G401.6 (cell line): ENCODE results near the gene ITGA8.
"Not testable (repeated sequence)": the region's sequence is repeated elsewhere in the genome, so short reads cannot be mapped to it uniquely, and the experiment has no call there.

Experiments
- FAIRE-seq: peaks from 2 replicates; lab custom pipeline; 2012; peaks lifted over from hg19 to GRCh38; lab: Jason Lieb, UNC

Gene ITGA8

DNA sequence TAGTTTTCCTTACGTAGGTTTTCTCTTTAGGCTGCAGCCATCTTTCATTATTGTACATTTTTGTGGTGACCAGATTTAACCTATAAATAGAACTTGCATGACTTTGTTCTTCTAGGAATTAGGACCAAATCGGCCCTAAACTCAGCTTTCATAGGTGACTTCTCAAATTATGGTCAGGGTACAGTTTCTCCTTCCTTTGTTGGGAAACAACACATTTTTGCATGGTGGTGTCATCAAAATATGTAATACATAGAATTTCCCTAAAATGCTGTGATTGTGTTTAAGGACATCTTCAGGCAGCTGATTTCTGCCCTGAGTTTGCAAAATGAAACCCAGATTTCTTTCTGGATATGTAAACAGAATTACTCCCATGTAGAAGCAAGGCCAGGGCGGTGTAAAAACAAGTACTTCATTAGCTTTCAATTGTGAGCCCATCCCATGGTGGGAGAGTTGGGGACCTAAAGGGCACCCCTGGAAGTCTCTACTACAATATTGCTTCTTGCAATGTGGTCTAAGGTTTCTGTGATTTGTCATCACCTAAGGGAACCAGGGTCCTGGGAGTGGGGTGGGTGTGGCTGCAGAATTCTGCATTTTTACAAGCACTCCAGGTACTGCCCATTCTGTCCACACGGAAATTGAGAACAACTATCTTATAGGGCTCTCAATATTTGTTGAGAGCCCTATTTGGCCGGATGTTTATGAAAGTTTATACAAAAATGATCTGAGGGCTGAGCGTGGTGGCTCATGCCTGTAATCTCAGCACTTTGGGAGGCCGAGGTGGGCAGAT is 227.7 kb downstream of the ITGA8 start:
- FAIRE-seq: no peak

DNA sequence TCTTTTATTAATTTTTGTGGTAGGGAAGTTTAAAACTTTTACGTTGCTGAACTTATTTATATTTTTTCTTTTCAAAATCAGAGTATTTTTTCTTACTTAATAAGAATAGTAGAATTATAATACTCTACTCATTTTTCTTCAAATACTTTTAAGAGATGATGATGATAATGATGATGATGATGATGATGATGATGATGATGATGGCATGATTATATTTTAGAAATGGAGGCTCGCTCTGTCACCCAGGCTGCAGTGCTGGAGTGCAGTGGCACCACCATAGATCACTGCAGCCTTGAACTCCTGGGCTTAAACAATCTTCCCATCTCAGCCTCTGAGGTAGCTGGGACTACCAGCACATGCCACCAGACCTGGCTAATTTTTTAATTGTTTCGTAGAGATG is 230.3 kb downstream of the ITGA8 start:
- no peak for FAIRE-seq

DNA sequence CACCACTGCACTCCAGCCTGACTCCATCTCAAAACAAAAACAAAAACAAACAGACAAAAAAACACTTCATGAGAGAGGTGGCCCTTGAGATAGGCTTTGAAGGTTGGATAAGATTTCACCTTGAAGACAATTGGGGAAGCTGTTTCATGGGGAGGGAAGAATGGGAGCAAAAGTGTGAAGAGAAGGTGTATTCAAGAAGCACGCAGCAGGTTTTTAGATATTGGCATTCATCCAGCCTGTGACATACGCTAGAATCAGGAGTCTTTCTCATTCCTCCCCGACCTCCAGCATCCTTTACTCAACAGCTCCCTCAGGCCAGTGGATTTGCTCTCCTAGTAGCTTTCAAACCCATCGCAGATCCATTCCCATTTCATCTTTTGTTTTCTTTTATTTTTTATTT is 232.3 kb downstream of the ITGA8 start:
- FAIRE-seq: no peak

DNA sequence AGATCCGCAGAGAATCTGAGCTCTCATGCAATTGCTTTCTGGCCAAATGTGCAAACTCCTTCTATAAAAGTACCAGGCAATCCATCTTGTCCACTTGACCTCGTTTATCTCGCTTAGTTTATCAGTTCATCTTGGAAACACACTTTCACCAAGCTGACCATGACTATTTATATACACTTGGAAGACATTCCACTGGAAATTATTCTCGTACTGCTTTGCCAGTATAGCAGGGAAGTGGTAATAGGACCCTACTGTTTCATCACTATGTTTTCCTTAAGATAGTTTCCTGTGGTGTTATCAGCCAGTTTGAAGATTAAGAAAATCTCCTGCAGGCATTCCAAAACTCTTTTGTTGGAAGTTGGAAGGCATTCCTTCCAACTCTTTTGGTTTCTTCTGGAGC is 233.3 kb downstream of the ITGA8 start:
- FAIRE-seq: no peak

DNA sequence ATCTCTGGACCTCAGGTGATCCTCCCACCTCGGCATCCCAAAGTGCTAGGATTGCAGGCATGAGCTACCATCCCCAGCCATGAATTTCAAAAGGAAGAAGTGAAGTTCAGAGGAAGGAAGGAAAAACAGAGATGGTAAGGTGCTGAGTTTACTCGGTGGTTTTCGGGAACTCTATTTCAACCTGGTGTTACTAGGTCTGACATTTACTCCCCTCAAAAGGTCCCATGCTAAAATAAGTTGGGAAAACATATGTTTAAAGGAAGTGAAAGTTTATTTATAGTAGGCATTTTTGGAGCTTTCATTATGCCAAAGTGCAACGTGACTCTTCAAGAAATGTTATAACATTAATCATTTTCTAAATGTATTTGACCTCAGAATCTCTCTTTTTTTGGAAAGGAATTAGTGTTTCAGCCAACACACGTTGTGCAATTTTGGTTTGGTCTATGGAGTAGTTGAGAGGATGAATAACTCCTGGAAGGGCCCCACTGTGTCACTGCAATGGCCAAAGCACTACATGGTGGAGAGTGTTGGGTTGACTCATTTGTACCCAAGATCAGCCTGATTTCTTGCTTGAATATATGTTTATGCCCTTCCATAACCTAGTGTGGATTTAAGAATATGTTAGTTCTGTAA is 233.9 kb downstream of the ITGA8 start:
- FAIRE-seq: no peak

DNA sequence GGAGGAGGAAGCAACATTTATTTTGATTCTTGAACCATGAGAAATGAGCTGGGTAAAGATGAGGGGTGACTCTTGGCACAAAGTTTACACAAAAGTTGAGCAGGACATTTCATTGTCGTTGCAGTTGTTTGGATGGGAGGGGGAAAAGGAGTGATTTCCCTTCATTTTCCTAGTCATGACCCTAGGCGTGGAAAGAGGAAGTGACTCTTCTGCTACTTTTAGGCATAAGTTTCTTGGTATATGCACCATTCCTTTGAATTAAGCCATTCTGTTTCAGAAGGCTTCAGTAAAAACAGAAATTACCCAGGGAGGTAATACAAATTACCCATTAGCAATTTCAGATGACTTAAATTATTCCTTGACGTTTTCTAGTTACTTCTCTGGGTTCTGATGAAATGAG is 234.7 kb downstream of the ITGA8 start:
- no peak for FAIRE-seq

DNA sequence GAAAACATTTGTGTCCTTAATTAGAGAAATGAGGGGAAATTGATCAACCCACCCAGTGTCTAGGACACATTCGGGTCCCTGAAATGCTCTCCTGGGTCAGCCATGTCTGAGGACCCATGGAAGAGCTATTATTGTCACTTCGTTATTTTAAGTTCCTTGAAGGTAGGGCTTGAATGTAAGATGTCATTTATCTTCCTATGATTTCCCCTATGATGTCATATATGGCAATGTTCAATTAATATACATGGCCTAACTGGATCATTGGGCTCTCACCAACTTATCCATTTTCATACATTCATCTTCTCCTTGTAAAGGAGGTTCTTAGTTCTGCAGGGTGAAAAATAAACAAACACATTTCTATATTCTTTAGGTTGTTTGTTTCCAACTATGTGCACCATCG is 235.6 kb downstream of the ITGA8 start:
- no peak for FAIRE-seq

DNA sequence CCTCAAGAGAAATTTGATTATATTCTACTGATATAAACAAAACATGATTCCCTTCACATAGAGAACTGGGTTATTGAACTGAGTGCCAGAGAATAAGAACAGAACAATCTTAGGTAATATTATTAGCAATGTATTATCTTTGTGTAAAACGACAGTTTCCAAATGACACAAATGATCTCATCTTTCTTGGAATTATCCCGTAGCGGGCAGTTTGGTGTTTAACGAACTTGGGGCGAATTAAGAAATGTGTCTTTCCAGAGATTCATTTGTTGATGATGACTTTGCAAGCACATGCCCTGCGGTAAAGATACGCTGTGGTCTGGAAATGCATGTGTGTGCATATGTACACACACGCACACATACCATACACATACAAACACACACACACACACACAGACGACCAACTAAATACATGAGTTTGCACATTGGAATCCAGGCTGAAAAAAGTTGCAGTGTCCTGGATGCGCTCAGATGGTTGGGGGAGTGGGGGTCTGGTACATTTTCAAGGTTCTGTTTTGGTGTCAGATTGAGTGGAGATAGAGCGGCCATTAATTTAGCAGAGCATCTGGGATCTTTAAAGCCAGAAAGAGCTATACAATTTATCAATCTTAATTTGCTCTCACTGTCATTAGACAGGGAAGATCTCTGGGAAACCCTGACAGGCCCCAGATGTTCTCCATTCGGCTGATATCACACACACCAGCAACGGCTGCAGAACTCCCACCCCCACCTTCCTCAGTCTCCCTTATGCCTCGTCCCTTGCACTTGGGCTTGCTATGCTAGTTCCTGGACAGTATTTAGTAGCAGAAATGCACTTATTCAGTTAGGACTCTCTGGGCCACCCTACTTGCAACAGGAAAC is 236.3 kb downstream of the ITGA8 start:
- no peak for FAIRE-seq

DNA sequence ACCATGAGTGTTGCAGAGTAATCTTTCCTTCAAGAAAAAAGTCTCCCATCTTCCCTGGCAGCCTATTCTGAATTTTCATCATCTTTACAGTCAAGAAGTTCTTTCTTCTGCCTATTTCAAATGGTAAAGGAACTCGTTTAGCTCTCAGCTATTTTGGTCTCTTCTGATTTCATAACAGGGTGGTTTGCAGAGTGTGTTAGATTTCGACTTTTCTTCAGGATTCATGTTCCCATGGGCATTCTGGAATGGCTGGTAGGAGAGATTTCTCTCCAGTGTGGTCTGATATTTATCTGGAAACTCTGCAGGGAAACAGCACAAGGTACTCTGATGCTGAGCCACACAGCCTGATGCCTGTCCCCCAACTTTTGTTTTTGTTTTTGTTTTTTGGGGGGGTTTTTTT is 237.6 kb downstream of the ITGA8 start:
- FAIRE-seq: no peak

DNA sequence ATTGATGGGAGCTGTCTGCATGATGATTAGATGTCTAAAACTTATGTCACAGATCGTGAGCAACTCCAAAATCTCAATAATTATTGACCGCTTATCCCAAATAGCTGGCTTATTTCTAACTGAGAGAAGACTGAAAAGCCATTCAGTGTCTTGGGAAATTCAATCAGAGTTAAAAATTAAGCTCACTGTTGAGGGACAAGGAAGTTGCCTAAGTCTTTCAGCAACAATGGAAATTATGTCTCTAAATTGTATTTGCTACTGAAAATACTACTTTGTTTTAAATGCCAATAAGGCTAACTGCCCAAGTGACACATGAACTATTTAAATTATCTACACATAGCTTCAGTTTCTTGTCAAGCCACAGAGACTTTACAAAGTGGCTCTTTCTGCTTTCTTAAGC is 240.8 kb downstream of the ITGA8 start:
- no peak for FAIRE-seq

DNA sequence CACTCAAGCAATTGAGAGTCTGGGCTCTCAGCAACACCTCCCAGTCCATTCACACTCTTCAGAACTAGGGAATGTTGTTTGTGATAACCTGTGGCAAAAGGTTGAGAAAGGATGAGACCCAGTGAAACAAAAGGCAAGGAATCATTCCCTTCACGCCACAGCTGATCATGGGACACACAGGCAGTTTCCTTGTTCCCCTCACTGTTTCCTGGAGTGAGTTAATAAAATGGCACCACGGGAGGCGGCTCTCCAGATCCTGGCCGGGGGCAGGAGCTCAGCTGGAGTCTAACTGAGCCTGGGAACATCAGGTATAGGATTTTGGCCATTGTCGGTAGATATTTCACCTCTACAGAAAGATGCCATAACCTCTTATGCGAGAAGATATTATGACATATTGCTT is 241.3 kb downstream of the ITGA8 start:
- FAIRE-seq: no peak

DNA sequence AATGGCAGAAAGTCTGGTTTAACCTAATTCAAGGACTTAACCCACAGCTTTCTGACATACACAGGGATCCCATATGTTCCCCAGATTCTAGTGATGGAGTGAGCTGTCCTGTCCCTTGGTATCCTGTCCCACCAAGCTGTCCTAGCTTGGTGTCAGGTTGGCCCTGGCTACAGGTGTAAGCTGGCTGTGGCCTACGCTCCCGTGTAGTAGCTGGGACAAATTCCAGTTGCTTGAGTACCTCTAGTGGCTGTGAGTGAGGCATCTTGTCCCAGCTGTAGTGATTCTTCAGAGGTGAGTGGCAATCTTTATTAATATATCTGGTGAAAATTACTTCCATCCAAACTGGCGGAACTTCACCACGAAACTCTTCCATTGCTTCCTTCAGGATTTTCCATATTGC is 243.4 kb downstream of the ITGA8 start:
- no peak for FAIRE-seq

DNA sequence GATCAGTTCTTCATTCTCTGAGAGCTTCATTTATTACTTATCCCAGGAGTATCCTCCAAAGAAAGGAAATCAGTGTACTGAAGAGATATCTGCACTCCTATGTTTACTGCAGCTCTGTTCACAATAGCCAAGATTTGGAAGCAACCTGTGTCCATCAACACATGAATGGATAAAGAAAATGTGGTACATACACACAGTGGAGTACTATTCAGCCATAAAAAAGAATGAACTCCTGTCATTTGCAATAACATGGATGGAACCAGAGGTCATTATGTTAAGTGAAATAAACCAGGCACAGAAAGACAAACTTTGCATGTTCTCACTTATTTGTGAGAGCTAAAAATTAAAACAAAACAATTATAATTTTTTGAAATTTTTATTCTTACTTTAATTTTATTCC is 244.3 kb downstream of the ITGA8 start:
- FAIRE-seq: not testable (repeated sequence)

DNA sequence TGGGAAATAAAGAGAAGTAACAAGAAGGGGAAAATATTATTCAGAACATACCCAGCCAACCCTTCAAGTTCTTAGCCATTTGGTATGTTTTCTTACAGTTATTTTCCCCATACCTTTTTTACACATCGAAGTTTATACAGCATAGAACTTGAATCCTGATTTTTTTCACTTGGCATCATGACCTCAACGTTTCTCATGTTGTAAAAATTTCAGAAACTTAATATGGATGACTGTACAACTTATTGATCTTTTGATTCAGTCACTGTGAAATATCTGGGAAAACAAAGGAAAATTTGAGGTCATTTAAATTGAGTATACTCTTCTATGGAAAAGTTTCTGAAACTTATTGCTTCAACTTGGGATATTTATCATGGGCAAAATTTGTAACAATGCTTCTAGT is 245.1 kb downstream of the ITGA8 start:
- FAIRE-seq: no peak

DNA sequence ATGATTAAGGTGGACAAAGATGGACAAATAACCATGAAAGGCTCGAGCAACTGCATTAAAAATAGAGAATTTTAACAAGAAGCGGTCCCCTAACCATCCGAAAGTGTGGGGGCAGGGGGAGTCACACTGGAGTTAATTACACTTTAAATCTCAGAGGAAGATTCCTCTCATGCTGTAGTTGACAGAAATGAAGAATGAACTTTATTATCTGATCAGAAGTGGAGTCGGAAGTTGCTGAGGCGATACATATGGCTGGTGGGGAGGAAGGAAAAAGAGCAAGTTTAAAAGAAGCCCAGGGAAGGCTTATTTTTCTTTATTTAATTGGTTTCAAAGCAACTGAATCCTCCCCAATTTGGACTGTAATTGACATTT is 246.3 kb downstream of the ITGA8 start:
- FAIRE-seq: no peak

DNA sequence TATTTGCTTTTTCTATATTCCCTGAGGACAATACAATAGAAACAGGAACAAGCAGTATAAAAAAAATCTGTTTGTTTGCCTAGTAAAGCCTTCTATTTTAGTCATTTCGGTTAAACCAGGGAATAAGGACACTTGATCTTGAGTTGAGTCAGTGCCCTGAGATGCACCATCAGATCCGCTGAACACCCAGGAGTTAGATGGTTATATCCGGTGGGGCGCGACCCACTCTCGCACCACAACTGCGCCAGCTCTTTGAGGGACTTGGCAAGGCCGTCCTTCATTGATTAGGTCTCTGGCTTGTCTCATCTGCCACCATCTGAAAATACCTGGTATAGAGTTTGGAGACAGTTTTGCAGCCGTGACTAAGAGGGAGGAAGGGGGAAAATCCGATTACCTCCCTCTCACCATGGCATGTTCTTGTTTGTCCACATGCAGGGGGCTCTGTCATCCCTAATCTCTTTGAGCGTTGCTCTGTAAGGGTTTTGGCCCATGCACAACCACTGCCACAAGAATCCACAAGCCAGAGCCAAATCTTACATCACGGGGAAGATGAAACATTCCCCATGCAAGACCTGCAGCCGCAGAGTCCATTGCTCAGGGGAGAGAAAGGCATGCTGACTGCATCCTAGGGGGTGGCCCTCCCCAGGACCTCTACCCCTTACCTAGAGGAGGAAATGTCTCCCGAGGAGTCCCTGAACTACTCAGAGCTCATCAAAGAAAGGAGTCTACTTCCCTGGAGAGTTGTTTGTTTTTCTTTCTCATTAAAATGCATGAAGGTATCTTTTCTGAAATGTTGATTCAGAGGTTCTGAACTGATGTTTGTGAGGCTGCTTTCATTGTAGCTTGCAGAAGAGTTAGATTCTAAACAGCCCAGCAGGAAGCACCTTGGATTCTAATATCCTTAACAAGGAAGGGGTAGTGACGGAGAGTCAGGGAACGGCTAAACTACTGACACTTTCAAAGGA is 247.0 kb downstream of the ITGA8 start:
- FAIRE-seq: no peak

DNA sequence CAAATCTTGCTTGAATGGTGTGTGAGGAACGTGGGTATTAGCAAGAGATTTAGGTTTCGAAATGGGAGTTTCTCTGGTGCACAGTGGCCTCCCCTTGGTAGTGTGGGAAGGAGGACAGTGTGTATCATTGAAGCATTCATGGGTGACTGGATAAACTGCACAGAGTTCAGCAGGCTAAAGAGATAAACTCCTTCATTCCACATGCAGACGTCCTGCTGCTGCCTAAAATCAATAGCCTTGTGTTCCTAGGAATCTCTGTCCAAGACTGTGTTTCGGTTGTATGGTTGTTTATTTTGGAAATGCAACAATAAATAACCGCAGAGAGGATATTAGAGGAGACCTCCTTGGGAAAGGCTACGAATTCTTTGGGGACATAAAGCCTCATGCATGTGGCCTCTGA is 247.7 kb downstream of the ITGA8 start:
- FAIRE-seq: no peak

DNA sequence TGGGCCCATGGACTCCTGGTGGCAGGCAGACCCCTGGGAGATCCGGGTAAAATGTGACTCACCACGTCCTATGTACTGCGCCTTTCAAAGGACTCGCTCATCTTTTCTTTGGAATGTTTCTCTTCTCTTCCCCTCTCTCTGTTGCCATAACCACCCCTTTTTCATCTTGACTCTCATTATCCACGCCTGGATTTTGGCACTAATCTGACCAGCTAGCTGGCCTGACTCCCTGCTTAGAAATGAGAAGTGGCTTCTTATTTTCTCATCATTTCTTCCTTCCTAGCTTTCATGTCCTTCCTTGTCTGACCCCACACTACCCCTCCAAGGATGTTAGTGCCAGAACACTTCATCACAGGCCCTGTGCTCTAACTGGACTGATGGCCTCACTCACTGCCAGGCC is 250.6 kb downstream of the ITGA8 start:
- FAIRE-seq: no peak

DNA sequence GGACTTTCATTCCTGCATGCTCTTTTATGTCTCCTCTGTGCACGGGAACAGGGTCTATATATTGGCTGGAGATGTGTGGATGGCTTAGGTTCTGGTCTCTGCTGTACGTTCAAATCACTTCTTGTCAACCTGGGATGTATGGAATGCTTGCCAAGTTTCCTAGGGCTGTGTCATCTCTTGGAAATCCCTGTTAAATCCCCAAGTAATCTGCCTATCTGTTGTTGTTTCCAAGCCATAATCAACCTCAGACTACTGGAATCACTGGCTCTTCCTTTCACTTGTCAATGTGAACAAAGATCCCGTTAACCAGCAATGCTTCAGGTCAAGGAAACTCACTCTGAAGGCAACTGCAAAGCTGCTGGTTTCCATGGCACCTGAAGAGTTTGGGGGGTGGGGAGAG is 255.3 kb downstream of the ITGA8 start:
- FAIRE-seq: no peak
